Left lung (tissue), 10 donors: ENCODE results near the gene JAK2. TPM values are rescaled to one million over a fixed set of nuclear protein-coding genes. Genes with fewer than 3 reads are reported as not detected.
A peak's percentile ranks its signal among the peaks of the same experiment; 100 is the strongest.

Source experiments
- ATAC-seq: fragments of 200-7000 bp; cut with Tn5 transposase; one replicate; pipeline ENCODE4 v1.9.1; 2020; ENCODE audit warnings: moderate library complexity
- DNase-seq, 4 donors: peaks; one replicate each; pipeline ENCODE4 v3.0.0-alpha.2; 2013 to 2020
- H3K27ac ChIP-seq, 2 donors: fragments of 200-600 bp; sonication (generic) in 1 of 2; one replicate each; pipeline versions ENCODE4 v1.5.0 to v1.8.0; 2020 to 2021
- H3K27me3 ChIP-seq, 2 donors: fragments of 200-600 bp; sonication (generic) in 1 of 2; one replicate each; pipeline versions ENCODE4 v1.5.0 to v1.8.0; 2020 to 2021
- H3K36me3 ChIP-seq, 2 donors: fragments of 200-600 bp; sonication (generic) in 1 of 2; one replicate each; pipeline versions ENCODE4 v1.5.0 to v1.8.0; 2020 to 2021
- H3K4me1 ChIP-seq, 2 donors: fragments of 200-600 bp; one replicate each; pipeline ENCODE4 v1.8.0; 2021
- H3K4me3 ChIP-seq, 2 donors: fragments of 200-600 bp; sonication (generic) in 1 of 2; one replicate each; pipeline versions ENCODE4 v1.5.0 to v1.8.0; 2020 to 2021; ENCODE audit warnings: mild to moderate bottlenecking in 1 of 2
- H3K9me3 ChIP-seq, 2 donors: fragments of 200-600 bp; sonication (generic) in 1 of 2; one replicate each; pipeline versions ENCODE4 v1.5.0 to v1.8.0; 2020 to 2021
- intact Hi-C, 2 donors: fragments of 100-400 bp; cut with DNase I; formaldehyde crosslinking; loops; one replicate each; pipeline versions ENCODE4 v1.11.2 to v1.14.2; 2022
- polyA plus RNA-seq, 6 donors: library from polyadenylated mRNA; unstranded; fragments of 120-200 nt; gene quantifications; one replicate each; pipeline ENCODE4 v1.2.1, GENCODE V29; 2013; ENCODE audit not compliant: insufficient read length in 6 of 6
- total RNA-seq, 2 donors: library from RNA; stranded (reverse); fragmentation: NEBNext Ultra II Directional; extraction: Animal tissue kit (Norgen Biotek cat#: 25700); gene quantifications; one replicate each; pipeline ENCODE4 v1.2.1, GENCODE V29; 2021
- TF ChIP-seq, protein P1 (sequence below), 2 donors: fragments of 200-600 bp; sonication (generic) in 1 of 2; IDR thresholded peaks; one replicate each; pipeline versions ENCODE4 v1.5.0 to v1.8.0; 2021; ENCODE audit warnings: antibody characterized with exemption in 2 of 2
- donor health status: DM: no; HTN: yes; CAD: no.
- donor health status: DM: no; HTN: no; CAD: no.

Gene JAK2
- total and polyA plus RNA-seq, 8 donors = 13.6 to 27.3 (median 15.3) TPM

GRCh38 chr9:5052838-5053237, 67.8 kb downstream of the JAK2 start:
- DNase-seq (no peak), ATAC-seq (no peak)
- intact Hi-C loops = no loop called here
- Histone ChIP-seq H3K27me3 (no peaks in the 10 kb centered on the region), H3K36me3 (peaks cover 0 to 54% of the 10 kb centered on the region in 2 donors), H3K27ac (no peak overlapping the region), H3K4me1 (no peaks in the 10 kb centered on the region), H3K4me3 (no peak overlapping the region), H3K9me3 (no peaks in the 10 kb centered on the region)
- TF ChIP-seq, protein P1, sequence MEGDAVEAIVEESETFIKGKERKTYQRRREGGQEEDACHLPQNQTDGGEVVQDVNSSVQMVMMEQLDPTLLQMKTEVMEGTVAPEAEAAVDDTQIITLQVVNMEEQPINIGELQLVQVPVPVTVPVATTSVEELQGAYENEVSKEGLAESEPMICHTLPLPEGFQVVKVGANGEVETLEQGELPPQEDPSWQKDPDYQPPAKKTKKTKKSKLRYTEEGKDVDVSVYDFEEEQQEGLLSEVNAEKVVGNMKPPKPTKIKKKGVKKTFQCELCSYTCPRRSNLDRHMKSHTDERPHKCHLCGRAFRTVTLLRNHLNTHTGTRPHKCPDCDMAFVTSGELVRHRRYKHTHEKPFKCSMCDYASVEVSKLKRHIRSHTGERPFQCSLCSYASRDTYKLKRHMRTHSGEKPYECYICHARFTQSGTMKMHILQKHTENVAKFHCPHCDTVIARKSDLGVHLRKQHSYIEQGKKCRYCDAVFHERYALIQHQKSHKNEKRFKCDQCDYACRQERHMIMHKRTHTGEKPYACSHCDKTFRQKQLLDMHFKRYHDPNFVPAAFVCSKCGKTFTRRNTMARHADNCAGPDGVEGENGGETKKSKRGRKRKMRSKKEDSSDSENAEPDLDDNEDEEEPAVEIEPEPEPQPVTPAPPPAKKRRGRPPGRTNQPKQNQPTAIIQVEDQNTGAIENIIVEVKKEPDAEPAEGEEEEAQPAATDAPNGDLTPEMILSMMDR (IDR thresholded peaks at IDR 0.05) = no peak

- H3K4me1 ChIP-seq = no peaks in the 10 kb centered on the region
- H3K9me3 ChIP-seq = no peaks in the 10 kb centered on the region
- TF ChIP-seq, protein P1 (IDR thresholded peaks at IDR 0.05) = no peak
- H3K27me3 ChIP-seq = no peaks in the 10 kb centered on the region
- ATAC-seq (no peak), DNase-seq (no peak)
- peaks cover 0 to 61% of the 10 kb centered on the region in 2 donors for H3K36me3 ChIP-seq
- no peak overlapping the region for H3K4me3 ChIP-seq
- H3K27ac ChIP-seq = no peak overlapping the region
- intact Hi-C loops = no loop called here
Observed at GRCh38 chr9:5062631-5063030, 77.6 kb downstream of the JAK2 start.

- no peaks in the 10 kb centered on the region for H3K4me1 ChIP-seq
- H3K4me3 ChIP-seq = no peak overlapping the region
- DNase-seq = peak in 1 of 4 donors; percentile 34
- intact Hi-C loops = no loop called here
- no peak overlapping the region for H3K27ac ChIP-seq
- H3K27me3 ChIP-seq = no peaks in the 10 kb centered on the region
- H3K36me3 ChIP-seq = peaks cover 0 to 89% of the 10 kb centered on the region in 2 donors
- H3K9me3 ChIP-seq = no peaks in the 10 kb centered on the region
- TF ChIP-seq, protein P1 (IDR thresholded peaks at IDR 0.05) = no peak
- ATAC-seq = no peak
Observed at GRCh38 chr9:5072871-5073270, 87.8 kb downstream of the JAK2 start.

- H3K4me3 ChIP-seq = no peak overlapping the region
- no peak overlapping the region for H3K27ac ChIP-seq
- H3K27me3 ChIP-seq = no peaks in the 10 kb centered on the region
- no peaks in the 10 kb centered on the region for H3K9me3 ChIP-seq
- intact Hi-C loops = no loop called here
- ATAC-seq (no peak), DNase-seq (no peak)
- no peaks in the 10 kb centered on the region for H3K4me1 ChIP-seq
- TF ChIP-seq, protein P1 (IDR thresholded peaks at IDR 0.05) = no peak
- peaks cover 0 to 88% of the 10 kb centered on the region in 2 donors for H3K36me3 ChIP-seq
Observed at GRCh38 chr9:5073701-5074100, 88.6 kb downstream of the JAK2 start.

- no peak overlapping the region for H3K4me3 ChIP-seq
- peak in 1 of 4 donors; percentile 72 for DNase-seq
- H3K27ac ChIP-seq = no peak overlapping the region
- H3K27me3 ChIP-seq = no peaks in the 10 kb centered on the region
- H3K9me3 ChIP-seq = no peaks in the 10 kb centered on the region
- H3K36me3 ChIP-seq = peaks cover 0 to 91% of the 10 kb centered on the region in 2 donors
- no peaks in the 10 kb centered on the region for H3K4me1 ChIP-seq
- TF ChIP-seq, protein P1 (IDR thresholded peaks at IDR 0.05) = no peak
- no peak for ATAC-seq
- intact Hi-C loops = no loop called here
Observed at GRCh38 chr9:5085993-5086392, 100.9 kb downstream of the JAK2 start.
